H9 (cell line): ENCODE data around the gene CD47. TPM values are rescaled to one million over a fixed set of nuclear protein-coding genes. Genes with fewer than 3 reads are reported as not detected.

ENCODE experiments used
- DNase-seq: peaks from one replicate; pipeline ENCODE4 v3.0.0-alpha.2; 2017
- H2AFZ ChIP-seq: one replicate; pipeline ENCODE4 v1.6.1; 2013; ENCODE audit warnings: mild to moderate bottlenecking, low read length, control low read depth, moderate library complexity
- H2AK5ac ChIP-seq: 2 replicates; pipeline ENCODE4 v1.6.1; 2013; ENCODE audit warnings: low read length, control low read depth, mixed read lengths; ENCODE audit not compliant: insufficient read length
- H2BK120ac ChIP-seq: one replicate; pipeline ENCODE4 v1.6.1; 2013; ENCODE audit warnings: low read depth, mild to moderate bottlenecking, low read length, control low read depth, inconsistent platforms; ENCODE audit not compliant: poor library complexity, severe bottlenecking
- H2BK12ac ChIP-seq: 2 replicates; pipeline ENCODE4 v1.6.1; 2013; ENCODE audit warnings: low read length, control low read depth, mixed read lengths, low read depth; ENCODE audit not compliant: insufficient read length
- H2BK15ac ChIP-seq: 2 replicates; pipeline ENCODE4 v1.6.1; 2013; ENCODE audit warnings: low read depth, low read length, control low read depth
- H2BK20ac ChIP-seq: one replicate; pipeline ENCODE4 v1.6.1; 2013; ENCODE audit warnings: low read depth, mild to moderate bottlenecking, low read length, control low read depth, inconsistent platforms; ENCODE audit not compliant: poor library complexity, severe bottlenecking
- H2BK5ac ChIP-seq: 2 replicates; pipeline ENCODE4 v1.6.1; 2013; ENCODE audit warnings: low read length, control low read depth, mixed read lengths; ENCODE audit not compliant: insufficient read length
- H3K14ac ChIP-seq: 2 replicates; pipeline ENCODE4 v1.6.1; 2013; ENCODE audit warnings: low read length, control low read depth; ENCODE audit not compliant: insufficient read depth
- H3K18ac ChIP-seq: 2 replicates; pipeline ENCODE4 v1.6.1; 2013; ENCODE audit warnings: low read depth, mild to moderate bottlenecking, mixed read lengths, low read length, control low read depth; ENCODE audit not compliant: insufficient read length
- H3K23ac ChIP-seq: 2 replicates; pipeline ENCODE4 v1.6.1; 2013; ENCODE audit warnings: low read length, control low read depth, mixed read lengths, low read depth; ENCODE audit not compliant: insufficient read length
- H3K23me2 ChIP-seq: 2 replicates; pipeline ENCODE4 v1.6.1; 2013; ENCODE audit warnings: low read depth, mild to moderate bottlenecking, mixed read lengths, low read length, control low read depth; ENCODE audit not compliant: insufficient read length, poor library complexity, severe bottlenecking
- H3K27ac ChIP-seq: 2 replicates; pipeline ENCODE4 v1.5.1; 2013; ENCODE audit warnings: low read length, control low read depth, mixed read lengths, low read depth; ENCODE audit not compliant: insufficient read length
- H3K27me3 ChIP-seq: 2 replicates; pipeline ENCODE4 v1.6.1; 2013; ENCODE audit warnings: low read length, control low read depth, inconsistent platforms; ENCODE audit not compliant: insufficient read depth
- H3K4ac ChIP-seq: 2 replicates; pipeline ENCODE4 v1.6.1; 2013; ENCODE audit warnings: low read depth, mild to moderate bottlenecking, control low read depth, inconsistent platforms, low read length, moderate library complexity
- H3K4me1 ChIP-seq: 2 replicates; pipeline ENCODE4 v1.6.1; 2013; ENCODE audit warnings: low read length, control low read depth, inconsistent platforms; ENCODE audit not compliant: insufficient read depth
- H3K4me2 ChIP-seq: 2 replicates; pipeline ENCODE4 v1.6.1; 2013; ENCODE audit warnings: low read length, control low read depth, mixed read lengths; ENCODE audit not compliant: insufficient read length, insufficient read depth
- H3K56ac ChIP-seq: 2 replicates; pipeline ENCODE4 v1.6.1; 2013; ENCODE audit warnings: low read depth, mild to moderate bottlenecking, mixed read lengths, low read length, control low read depth; ENCODE audit not compliant: insufficient read length
- H3K79me1 ChIP-seq: 2 replicates; pipeline ENCODE4 v1.6.1; 2013; ENCODE audit warnings: low read depth, mild to moderate bottlenecking, moderate library complexity, low read length, control low read depth, inconsistent platforms; ENCODE audit not compliant: insufficient read depth, poor library complexity, severe bottlenecking
- H3K79me2 ChIP-seq: 2 replicates; pipeline ENCODE4 v1.6.1; 2013; ENCODE audit warnings: low read length, control low read depth, inconsistent platforms; ENCODE audit not compliant: insufficient read depth
- H3K9ac ChIP-seq: 2 replicates; pipeline ENCODE4 v1.6.1; 2013; ENCODE audit warnings: low read length, control low read depth, mixed read lengths; ENCODE audit not compliant: insufficient read length; ENCODE audit errors: extremely low read depth
- H3K9me3 ChIP-seq: one replicate; pipeline ENCODE4 v1.6.1; 2013; ENCODE audit warnings: low read depth, low read length, inconsistent platforms; ENCODE audit not compliant: control insufficient read depth
- H3T11ph ChIP-seq: one replicate; pipeline ENCODE4 v1.6.1; 2013; ENCODE audit warnings: mild to moderate bottlenecking, low read length, control low read depth, inconsistent platforms
- H4K20me1 ChIP-seq: one replicate; pipeline ENCODE4 v1.6.1; 2013; ENCODE audit not compliant: control insufficient read depth, insufficient read length, insufficient read depth
- H4K5ac ChIP-seq: 2 replicates; pipeline ENCODE4 v1.6.1; 2013; ENCODE audit warnings: low read depth, mild to moderate bottlenecking, mixed read lengths, low read length, control low read depth; ENCODE audit not compliant: insufficient read length
- H4K8ac ChIP-seq: replicated peaks from 2 replicates; pipeline ENCODE4 v1.6.1; 2013; ENCODE audit warnings: low read length, control low read depth, mixed read lengths, low read depth; ENCODE audit not compliant: insufficient read length
- H4K91ac ChIP-seq: 2 replicates; pipeline ENCODE4 v1.6.1; 2013; ENCODE audit warnings: low read depth, mild to moderate bottlenecking, moderate library complexity, mixed read lengths, low read length, control low read depth; ENCODE audit not compliant: insufficient read length
- H3K27ac Mint-ChIP-seq, 3 experiments: 2 replicates in 2 of 3; 3 replicates in 1 of 3; pipeline ENCODE4 v1.8.0; 2020 to 2021; ENCODE audit warnings: mixed read lengths in 3 of 3, mild to moderate bottlenecking in 1 of 3, moderate library complexity in 1 of 3
- H3K27me3 Mint-ChIP-seq: 2 replicates; pipeline ENCODE4 v1.8.0; 2021; ENCODE audit warnings: low read depth, mild to moderate bottlenecking, moderate library complexity, mixed read lengths
- H3K36me3 Mint-ChIP-seq, 3 experiments: 2 replicates in 2 of 3; 3 replicates in 1 of 3; pipeline ENCODE4 v1.8.0; 2020 to 2021; ENCODE audit warnings: low read depth in 3 of 3, mixed read lengths in 3 of 3; ENCODE audit not compliant: insufficient read depth in 1 of 3
- H3K4me1 Mint-ChIP-seq, 2 experiments: 2 replicates each; pipeline ENCODE4 v1.8.0; 2020; ENCODE audit warnings: mixed read lengths in 2 of 2
- H3K4me3 Mint-ChIP-seq, 2 experiments: 2 replicates in 1 of 2; 3 replicates in 1 of 2; pipeline ENCODE4 v1.8.0; 2020 to 2021; ENCODE audit warnings: mild to moderate bottlenecking in 2 of 2, mixed read lengths in 2 of 2, moderate library complexity in 1 of 2
- H3K9me3 Mint-ChIP-seq, 2 experiments: 2 replicates in 1 of 2; 3 replicates in 1 of 2; pipeline ENCODE4 v1.8.0; 2020; ENCODE audit warnings: mild to moderate bottlenecking in 2 of 2, mixed read lengths in 2 of 2, moderate library complexity in 1 of 2
- WGBS: extraction: QIAGEN DNeasy Blood & Tissue Kit; methylation state at CpG from one replicate; pipeline ENCODE4 v1.1.7; 2013; ENCODE audit warnings: missing lambda C conversion rate, low lambda C conversion rate, mixed read lengths; ENCODE audit not compliant: insufficient read length; ENCODE audit errors: extremely low coverage; 5-methylcytosine and 5-hydroxymethylcytosine counted together
- total RNA-seq: library from RNA; stranded (reverse); gene quantifications from 2 replicates; pipeline ENCODE4 v1.2.1, GENCODE V29; 2021
- TF ChIP-seq, protein P1 (sequence below): fragments of 200-600 bp; sonication (generic); conservative IDR thresholded peaks from 3 replicates; pipeline ENCODE4 v1.8.0; 2021; ENCODE audit warnings: antibody characterized with exemption, mild to moderate bottlenecking

Gene CD47
- total RNA-seq, 1 experiment from 2014 or later, result 15.4 TPM

DNA sequence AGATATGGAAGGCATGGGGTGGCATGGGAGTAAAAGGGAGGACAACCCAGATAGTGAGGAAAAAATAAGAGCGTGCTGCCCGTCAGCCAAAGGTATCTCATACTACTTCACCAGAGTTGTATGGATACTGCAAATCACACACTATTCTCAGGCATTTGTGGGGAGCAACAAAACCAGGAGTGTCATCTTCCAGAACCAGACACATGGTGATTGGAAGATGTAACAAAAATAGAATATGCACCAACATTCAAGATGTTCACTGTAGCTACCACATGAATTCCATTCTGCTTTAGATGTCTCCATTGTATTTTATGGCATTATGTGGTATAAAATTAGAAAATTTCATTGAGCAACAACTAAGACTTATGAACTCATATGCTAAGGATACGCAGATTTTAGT lies 34.9 kb downstream of the CD47 start:
- Histone ChIP-seq H4K20me1 (no peaks in the 10 kb centered on the region), H2AK5ac (no peak overlapping the region), H3K56ac (no peak overlapping the region), H3K18ac (no peak overlapping the region), H4K91ac (no peak overlapping the region), H4K5ac (no peak overlapping the region), H3K9ac (no peak overlapping the region), H3K4me2 (no peak overlapping the region), H4K8ac (no peak overlapping the region), H3K4ac (no peak overlapping the region), H2BK20ac (no peak overlapping the region), H2AFZ (no peak overlapping the region), H3K14ac (no peak overlapping the region), H3K27me3 (no peaks in the 10 kb centered on the region), H3K23ac (no peak overlapping the region), H2BK12ac (no peak overlapping the region), H2BK120ac (no peak overlapping the region), H3K9me3 (no peaks in the 10 kb centered on the region), H3K79me2 (no peaks in the 10 kb centered on the region), H3T11ph (no peak overlapping the region), H3K27ac (no peak overlapping the region), H2BK15ac (no peak overlapping the region), H3K79me1 (no peaks in the 10 kb centered on the region), H3K4me1 (no peaks in the 10 kb centered on the region; the same call in 1 of the 2 replicates), H3K23me2 (no peaks in the 10 kb centered on the region), H2BK5ac (no peak overlapping the region)
- H3K4me1 Mint-ChIP-seq, result peaks cover 3% of the 10 kb centered on the region in 2 experiments; a peak in 1 of 4 replicates
- H3K27me3 Mint-ChIP-seq, result no peaks in the 10 kb centered on the region
- H3K36me3 Mint-ChIP-seq, result no peaks in the 10 kb centered on the region; a peak in 1 of 7 replicates
- TF ChIP-seq, protein P1, sequence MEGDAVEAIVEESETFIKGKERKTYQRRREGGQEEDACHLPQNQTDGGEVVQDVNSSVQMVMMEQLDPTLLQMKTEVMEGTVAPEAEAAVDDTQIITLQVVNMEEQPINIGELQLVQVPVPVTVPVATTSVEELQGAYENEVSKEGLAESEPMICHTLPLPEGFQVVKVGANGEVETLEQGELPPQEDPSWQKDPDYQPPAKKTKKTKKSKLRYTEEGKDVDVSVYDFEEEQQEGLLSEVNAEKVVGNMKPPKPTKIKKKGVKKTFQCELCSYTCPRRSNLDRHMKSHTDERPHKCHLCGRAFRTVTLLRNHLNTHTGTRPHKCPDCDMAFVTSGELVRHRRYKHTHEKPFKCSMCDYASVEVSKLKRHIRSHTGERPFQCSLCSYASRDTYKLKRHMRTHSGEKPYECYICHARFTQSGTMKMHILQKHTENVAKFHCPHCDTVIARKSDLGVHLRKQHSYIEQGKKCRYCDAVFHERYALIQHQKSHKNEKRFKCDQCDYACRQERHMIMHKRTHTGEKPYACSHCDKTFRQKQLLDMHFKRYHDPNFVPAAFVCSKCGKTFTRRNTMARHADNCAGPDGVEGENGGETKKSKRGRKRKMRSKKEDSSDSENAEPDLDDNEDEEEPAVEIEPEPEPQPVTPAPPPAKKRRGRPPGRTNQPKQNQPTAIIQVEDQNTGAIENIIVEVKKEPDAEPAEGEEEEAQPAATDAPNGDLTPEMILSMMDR, result no peak
- H3K9me3 Mint-ChIP-seq, result no peaks in the 10 kb centered on the region
- no peak overlapping the region for H3K27ac Mint-ChIP-seq
- DNase-seq, result no peak
- no peak overlapping the region for H3K4me3 Mint-ChIP-seq
- no CpG with 5 or more reads among the region's 3 CpGs for WGBS
